GM19452 (cell line): ENCODE results near the gene LRRFIP1.

Source experiments
- ATAC-seq: cut with Tn5 transposase; IDR thresholded peaks from one replicate; pipeline ENCODE4 v1.9.1; 2021; ENCODE audit not compliant: unreplicated experiment

LRRFIP1 gene

GRCh38 chr2:237701033-237701858 lies 73.9 kb downstream of the LRRFIP1 start:
- ATAC-seq: no peak

GRCh38 chr2:237701859-237702390 lies 74.5 kb downstream of the LRRFIP1 start:
- ATAC-seq: no peak

GRCh38 chr2:237702441-237703391 lies 75.3 kb downstream of the LRRFIP1 start:
- ATAC-seq: no peak

- no peak for ATAC-seq
These were observed 77.4 kb downstream of the LRRFIP1 start for GRCh38 chr2:237704501-237705434.

- ATAC-seq: no peak
These were observed 78.9 kb downstream of the LRRFIP1 start for GRCh38 chr2:237706257-237706656.

- no peak for ATAC-seq
These were observed 80.6 kb downstream of the LRRFIP1 start for GRCh38 chr2:237708065-237708398.

GRCh38 chr2:237708491-237708890 lies 81.1 kb downstream of the LRRFIP1 start:
- ATAC-seq: no peak

GRCh38 chr2:237708961-237709360 lies 81.6 kb downstream of the LRRFIP1 start:
- ATAC-seq: no peak

- no peak for ATAC-seq
These were observed 84.2 kb downstream of the LRRFIP1 start for GRCh38 chr2:237711458-237712150.

- ATAC-seq: no peak
These were observed 85.3 kb downstream of the LRRFIP1 start for GRCh38 chr2:237712477-237713377.

GRCh38 chr2:237714690-237715458 lies 87.5 kb downstream of the LRRFIP1 start:
- no peak for ATAC-seq

GRCh38 chr2:237715459-237715947 lies 88.1 kb downstream of the LRRFIP1 start:
- ATAC-seq: no peak

GRCh38 chr2:237716011-237716410 lies 88.6 kb downstream of the LRRFIP1 start:
- ATAC-seq: no peak

GRCh38 chr2:237717366-237718276 lies 90.2 kb downstream of the LRRFIP1 start:
- ATAC-seq: no peak

GRCh38 chr2:237718277-237718634 lies 90.9 kb downstream of the LRRFIP1 start:
- no peak for ATAC-seq

GRCh38 chr2:237720444-237720843 lies 93.1 kb downstream of the LRRFIP1 start:
- no peak for ATAC-seq

- ATAC-seq: no peak
These were observed 93.6 kb downstream of the LRRFIP1 start for GRCh38 chr2:237720957-237721356.
